ENCODE measurements around the gene NRM.
"Not testable (repeated sequence)": the region's sequence is repeated elsewhere in the genome, so short reads cannot be mapped to it uniquely, and the experiment has no call there.

NRM gene

GRCh38 chr6:30690403-30691207 lies at the start of gene NRM:
TSS of gene NRM (minus strand) at chr6:30690984. CDS start at chr6:30690974, 10 bp downstream.
- peak; percentile 47 for DNase-seq

- DNase-seq: no peak
Observed at GRCh38 chr6:30740540-30740870, 49.7 kb upstream of the NRM start.

- DNase-seq: no peak
Observed at GRCh38 chr6:30738532-30738931, 47.7 kb upstream of the NRM start.

- no peak for DNase-seq
Observed at GRCh38 chr6:30735668-30736314, 45.0 kb upstream of the NRM start.

- DNase-seq: no peak
Observed at GRCh38 chr6:30732237-30732943, 41.6 kb upstream of the NRM start.

GRCh38 chr6:30730601-30731435 lies 40.0 kb upstream of the NRM start:
- DNase-seq: peak; percentile 36

- DNase-seq: no peak
Observed at GRCh38 chr6:30727920-30728553, 37.3 kb upstream of the NRM start.

GRCh38 chr6:30726506-30727413 lies 36.0 kb upstream of the NRM start:
- DNase-seq: no peak

GRCh38 chr6:30725713-30726505 lies 35.1 kb upstream of the NRM start:
- DNase-seq: no peak

- DNase-seq: no peak
Observed at GRCh38 chr6:30724906-30725667, 34.3 kb upstream of the NRM start.

- not testable (repeated sequence) for DNase-seq
Observed at GRCh38 chr6:30723843-30724741, 33.3 kb upstream of the NRM start.

- DNase-seq: not testable (repeated sequence)
Observed at GRCh38 chr6:30723159-30723842, 32.5 kb upstream of the NRM start.

GRCh38 chr6:30722280-30723112 lies 31.7 kb upstream of the NRM start:
- DNase-seq: no peak

- DNase-seq: not testable (repeated sequence)
Observed at GRCh38 chr6:30722025-30722279, 31.2 kb upstream of the NRM start.

GRCh38 chr6:30721198-30722024 lies 30.6 kb upstream of the NRM start:
- DNase-seq: peak; percentile 38

GRCh38 chr6:30720738-30721197 lies 30.0 kb upstream of the NRM start:
- no peak for DNase-seq

All from NCI-H187 treated with DMSO at 0.1 percent for 48 hours (cell line).